Activated naive CD4-positive, alpha-beta T cell treated with anti-CD3 and anti-CD28 coated beads, Interleukin-2, amount 50 U/mL, for 72 hours (primary cell): ENCODE measurements around the gene QPRT. TPM values are rescaled to one million over a fixed set of nuclear protein-coding genes. Genes with fewer than 3 reads are reported as not detected.
A peak's percentile ranks its signal among the peaks of the same experiment; 100 is the strongest.
"Not testable (repeated sequence)": the region's sequence is repeated elsewhere in the genome, so short reads cannot be mapped to it uniquely, and the experiment has no call there.

Experiments
- ATAC-seq, 2 donors: fragments of 150-1000 bp; cut with Tn5 transposase; 2 replicates each; pipeline ENCODE4 v1.10.0; 2021; ENCODE audit warnings: mild to moderate bottlenecking in 2 of 2, moderate library complexity in 2 of 2
- DNase-seq, 2 donors: peaks; one replicate each; pipeline ENCODE4 v3.0.0; 2021 to 2022; ENCODE audit warnings: low spot score in 2 of 2
- H3K27ac Mint-ChIP-seq, 2 donors: one replicate each; pipeline ENCODE4 v1.8.0; 2022; ENCODE audit warnings: mild to moderate bottlenecking in 2 of 2, mixed read lengths in 2 of 2
- H3K36me3 Mint-ChIP-seq, 2 donors: one replicate each; pipeline ENCODE4 v1.8.0; 2022; ENCODE audit warnings: mixed read lengths in 2 of 2
- H3K9me3 Mint-ChIP-seq, 2 donors: one replicate each; pipeline ENCODE4 v1.8.0; 2022; ENCODE audit warnings: mixed read lengths in 2 of 2
- total RNA-seq, 2 donors: library from RNA; stranded (reverse); gene quantifications; one replicate each; pipeline ENCODE4 v1.2.3, GENCODE V29; 2022

QPRT gene
- total RNA-seq, 2 donors from 2014 or later: 10.1 to 14.5 TPM

- DNase-seq (peak; percentile 31 to 65), ATAC-seq (peak in 1 of 2 donors; percentile 5)
- Mint-ChIP-seq H3K36me3 (peaks cover 7 to 31% of the 10 kb centered on the region in 2 donors), H3K9me3 (peaks cover 0 to 4% of the 10 kb centered on the region in 2 donors), H3K27ac (peak overlapping the region; percentile 95 to 98)
These were observed 65.0 kb downstream of the QPRT start for GRCh38 chr16:29743827-29744531.

- Mint-ChIP-seq H3K27ac (peak overlapping the region; percentile 95 to 98), H3K36me3 (peaks cover 7 to 31% of the 10 kb centered on the region in 2 donors), H3K9me3 (peaks cover 0 to 4% of the 10 kb centered on the region in 2 donors)
- no peak for ATAC-seq
- peak; percentile 17 to 62 for DNase-seq
These were observed 65.6 kb downstream of the QPRT start for GRCh38 chr16:29744541-29745101.

- Mint-ChIP-seq H3K9me3 (no peaks in the 10 kb centered on the region), H3K27ac (peak overlapping the region; percentile 95 to 98), H3K36me3 (peaks cover 7 to 31% of the 10 kb centered on the region in 2 donors)
- DNase-seq (peak in 1 of 2 donors; percentile 62), ATAC-seq (peak; percentile 54 to 72)
These were observed 66.3 kb downstream of the QPRT start for GRCh38 chr16:29745121-29745852.

GRCh38 chr16:29745853-29746345, 66.9 kb downstream of the QPRT start, which contains the start of gene C16orf54:
Gene C16orf54, minus strand, starts transcription at chr16:29745990. Its CDS starts 1,039 bp downstream, at chr16:29744951.
- H3K36me3 Mint-ChIP-seq: peaks cover 7 to 31% of the 10 kb centered on the region in 2 donors
- DNase-seq: peak; percentile 84 to 93

GRCh38 chr16:29746518-29746917, 67.5 kb downstream of the QPRT start:
- ATAC-seq (peak in 1 of 2 donors; percentile 2), DNase-seq (peak in 1 of 2 donors; percentile 56)
- peak overlapping the region; percentile 95 to 98 for H3K27ac Mint-ChIP-seq
- H3K36me3 Mint-ChIP-seq: peaks cover 7 to 31% of the 10 kb centered on the region in 2 donors
- not testable (repeated sequence) for H3K9me3 Mint-ChIP-seq

More at GRCh38 chr16:29745853-29746345, 66.9 kb downstream of the QPRT start, which contains the start of gene C16orf54:
- peak; percentile 86 to 87 for ATAC-seq
- H3K9me3 Mint-ChIP-seq: no peaks in the 10 kb centered on the region
- peak within 1 kb of the TSS; percentile 95 to 98 for H3K27ac Mint-ChIP-seq

Other genes starting within 250 kb of the QPRT start
- 10 to 100 TPM; 14.3 to 25.5 TPM for gene BOLA2, start 224.8 kb upstream of the QPRT start, total RNA-seq
- gene SLX1B, start 224.6 kb upstream of the QPRT start, total RNA-seq: 10 to 100 TPM; 73.8 to 96.1 TPM
- gene SULT1A4, start 219.3 kb upstream of the QPRT start, total RNA-seq: 1 to 10 TPM; 2.6 to 5.2 TPM
- 10 to 100 TPM; 80.4 to 93.3 TPM for gene NPIPB12, start 172.8 kb upstream of the QPRT start, total RNA-seq
- gene SPN, start 15.9 kb upstream of the QPRT start, total RNA-seq: 100 to 1,000 TPM in 1 of 2 donors, 10 to 100 TPM in 1; 83.4 to 145 TPM
- gene C16orf54, start 66.8 kb downstream of the QPRT start, total RNA-seq: 10 to 100 TPM; 14.0 to 19.5 TPM
- not detected for gene ZG16, start 99.1 kb downstream of the QPRT start, total RNA-seq
- gene KIF22, start 111.6 kb downstream of the QPRT start, total RNA-seq: 100 to 1,000 TPM; 151 to 268 TPM
- gene MAZ, start 127.3 kb downstream of the QPRT start, total RNA-seq: 100 to 1,000 TPM; 285 to 386 TPM
- gene PRRT2, start 133.0 kb downstream of the QPRT start, total RNA-seq: 1 to 10 TPM; 1.4 to 5.9 TPM
- 10 to 100 TPM; 20.2 to 40.0 TPM for gene PAGR1, start 137.0 kb downstream of the QPRT start, total RNA-seq
- gene MVP, start 141.3 kb downstream of the QPRT start, total RNA-seq: 100 to 1,000 TPM in 1 of 2 donors, 10 to 100 TPM in 1; 77.6 to 168 TPM
- gene CDIPT, start 184.0 kb downstream of the QPRT start, total RNA-seq: 10 to 100 TPM; 39.4 to 40.6 TPM
- 1 to 10 TPM in 1 of 2 donors, under 1 TPM in 1; 0.35 to 1.3 TPM for gene SEZ6L2, start 220.4 kb downstream of the QPRT start, total RNA-seq
- gene ASPHD1, start 221.3 kb downstream of the QPRT start, total RNA-seq: 1 to 10 TPM; 1.4 to 3.8 TPM
- gene KCTD13, start 247.0 kb downstream of the QPRT start, total RNA-seq: 10 to 100 TPM; 37.1 to 55.5 TPM